KMS-11 (cell line): ENCODE data around the gene STAC2.

Source experiments
- H2AFZ ChIP-seq: fragments of 200-600 bp; sonication (generic); 2 replicates; pipeline ENCODE4 v1.6.1; 2016; ENCODE audit warnings: antibody characterized with exemption, mixed run types, low read depth
- H3K27ac ChIP-seq: fragments of 200-600 bp; sonication (generic); 2 replicates; pipeline ENCODE4 v1.6.1; 2016; ENCODE audit warnings: mild to moderate bottlenecking, mixed run types
- H3K27me3 ChIP-seq: fragments of 200-600 bp; sonication (generic); 2 replicates; pipeline ENCODE4 v1.6.1; 2017; ENCODE audit warnings: mild to moderate bottlenecking, low read depth, mixed run types, moderate library complexity; ENCODE audit not compliant: insufficient read depth
- H3K36me3 ChIP-seq: fragments of 200-600 bp; sonication (generic); 2 replicates; pipeline ENCODE4 v1.6.1; 2017; ENCODE audit warnings: mild to moderate bottlenecking, mixed run types; ENCODE audit not compliant: insufficient read depth
- H3K4me1 ChIP-seq: fragments of 200-600 bp; sonication (generic); 2 replicates; pipeline ENCODE4 v1.6.1; 2016; ENCODE audit warnings: mild to moderate bottlenecking, low read depth, mixed run types; ENCODE audit not compliant: poor library complexity, severe bottlenecking
- H3K4me2 ChIP-seq: fragments of 200-600 bp; sonication (generic); 2 replicates; pipeline ENCODE4 v1.7.0; 2016; ENCODE audit warnings: mild to moderate bottlenecking, mixed run types
- H3K4me3 ChIP-seq: fragments of 200-600 bp; sonication (generic); IDR thresholded peaks from 2 replicates; pipeline ENCODE4 v1.6.1; 2017; ENCODE audit warnings: low read depth, low read length, mixed read lengths; ENCODE audit not compliant: insufficient read depth
- H3K79me2 ChIP-seq: fragments of 200-600 bp; sonication (generic); 2 replicates; pipeline ENCODE4 v1.6.1; 2016; ENCODE audit warnings: low read depth, mixed run types; ENCODE audit not compliant: insufficient read depth
- H3K9ac ChIP-seq: fragments of 200-600 bp; sonication (generic); 2 replicates; pipeline ENCODE4 v1.6.1; 2016; ENCODE audit warnings: mild to moderate bottlenecking, mixed run types
- H4K20me1 ChIP-seq: fragments of 200-600 bp; sonication (generic); 2 replicates; pipeline ENCODE4 v1.6.1; 2016; ENCODE audit warnings: mild to moderate bottlenecking, mixed run types; ENCODE audit not compliant: insufficient read depth
- CTCF ChIP-seq: fragments of 200-600 bp; sonication (generic); conservative IDR thresholded peaks from 2 replicates; pipeline ENCODE4 v1.6.1; 2017; ENCODE audit warnings: low read depth, mild to moderate bottlenecking, antibody characterized with exemption, low read length, moderate library complexity, mixed read lengths

STAC2 gene

GRCh38 chr17:39177256-39177655, 48.5 kb downstream of the STAC2 start:
- no peak for TF ChIP-seq CTCF
- Histone ChIP-seq H3K9ac (no peak overlapping the region), H3K4me1 (peaks cover 10% of the 10 kb centered on the region), H3K27ac (no peak overlapping the region), H3K4me3 (no peak overlapping the region), H2AFZ (no peak overlapping the region), H3K4me2 (no peak overlapping the region), H3K36me3 (no peaks in the 10 kb centered on the region; the same call in 1 of the 2 replicates), H3K27me3 (no peaks in the 10 kb centered on the region), H4K20me1 (no peaks in the 10 kb centered on the region), H3K79me2 (no peaks in the 10 kb centered on the region)

GRCh38 chr17:39175695-39176093, 50.1 kb downstream of the STAC2 start:
- H3K27ac ChIP-seq = no peak overlapping the region
- H3K9ac ChIP-seq = no peak overlapping the region
- H3K4me1 ChIP-seq = peaks cover 10% of the 10 kb centered on the region
- H3K4me3 ChIP-seq = no peak overlapping the region
- H3K36me3 ChIP-seq = no peaks in the 10 kb centered on the region
- no peak overlapping the region for H2AFZ ChIP-seq
- no peaks in the 10 kb centered on the region for H3K79me2 ChIP-seq
- H3K27me3 ChIP-seq = no peaks in the 10 kb centered on the region
- no peaks in the 10 kb centered on the region for H4K20me1 ChIP-seq
- no peak overlapping the region for H3K4me2 ChIP-seq
- no peak for TF ChIP-seq CTCF

- Histone ChIP-seq H3K27me3 (no peaks in the 10 kb centered on the region), H3K79me2 (no peaks in the 10 kb centered on the region), H3K4me2 (no peak overlapping the region), H3K27ac (no peak overlapping the region), H3K9ac (no peak overlapping the region), H3K4me1 (peaks cover 10% of the 10 kb centered on the region), H3K4me3 (no peak overlapping the region), H4K20me1 (no peaks in the 10 kb centered on the region), H3K36me3 (no peaks in the 10 kb centered on the region), H2AFZ (no peak overlapping the region)
- peak; percentile 92 for TF ChIP-seq CTCF
Observed at GRCh38 chr17:39174920-39175694, 50.6 kb downstream of the STAC2 start.

- Histone ChIP-seq H3K27ac (no peak overlapping the region), H3K79me2 (no peaks in the 10 kb centered on the region), H3K4me1 (peaks cover 10% of the 10 kb centered on the region), H3K4me3 (no peak overlapping the region), H3K4me2 (no peak overlapping the region), H3K9ac (no peak overlapping the region), H3K27me3 (no peaks in the 10 kb centered on the region), H3K36me3 (no peaks in the 10 kb centered on the region), H2AFZ (no peak overlapping the region), H4K20me1 (no peaks in the 10 kb centered on the region)
- no peak for TF ChIP-seq CTCF
Observed at GRCh38 chr17:39173526-39174274, 52.0 kb downstream of the STAC2 start.
